H1 (cell line): ENCODE measurements around the gene MCF2L2. TPM values are rescaled to one million over a fixed set of nuclear protein-coding genes. Genes with fewer than 3 reads are reported as not detected.

ENCODE experiments used
- CTCF ChIA-PET: fragments of 300-600 bp; sonication (Branson Sonifier 250); formaldehyde crosslinking; loops from one replicate; lab custom pipeline; 2021; ENCODE audit not compliant: partially characterized antibody; lab: Charles Lee
- POLR2A ChIA-PET: fragments of 300-600 bp; sonication (Branson Sonifier 250); formaldehyde crosslinking; loops from one replicate; lab custom pipeline; 2021; ENCODE audit warnings: inconsistent platforms; ENCODE audit not compliant: partially characterized antibody; lab: Charles Lee
- DNase-seq, 2 experiments: peaks; one replicate each; pipeline versions ENCODE4 v3.0.0 to v3.0.0-alpha.2; 2010 to 2022; ENCODE audit warnings: low spot score in 2 of 2, low read depth in 1 of 2, mixed read lengths in 1 of 2
- FAIRE-seq: peaks from 2 replicates; lab custom pipeline; 2011; peaks lifted over from hg19 to GRCh38; lab: Jason Lieb, UNC
- H2AFZ ChIP-seq: 2 replicates; pipeline ENCODE4 v1.8.1; 2012; ENCODE audit warnings: low read length, inconsistent platforms
- H2AK5ac ChIP-seq: 2 replicates; pipeline ENCODE4 v1.6.1; 2013; ENCODE audit warnings: low read depth, low read length
- H2BK120ac ChIP-seq: replicated peaks from 2 replicates; pipeline ENCODE3; 2013; ENCODE audit warnings: low read depth, low read length, inconsistent platforms
- H2BK12ac ChIP-seq: 2 replicates; pipeline ENCODE4 v1.6.1; 2013; ENCODE audit warnings: low read depth, low read length
- H2BK15ac ChIP-seq: 2 replicates; pipeline ENCODE4 v1.6.1; 2013; ENCODE audit warnings: low read length
- H2BK20ac ChIP-seq: 2 replicates; pipeline ENCODE4 v1.6.1; 2013; ENCODE audit warnings: low read length
- H2BK5ac ChIP-seq: 2 replicates; pipeline ENCODE4 v1.6.1; 2013; ENCODE audit warnings: low read depth, low read length
- H3K14ac ChIP-seq: 2 replicates; pipeline ENCODE4 v1.6.1; 2013; ENCODE audit warnings: inconsistent platforms; ENCODE audit not compliant: insufficient read length
- H3K18ac ChIP-seq: 2 replicates; pipeline ENCODE4 v1.6.1; 2013; ENCODE audit warnings: low read length; ENCODE audit errors: extremely low read depth
- H3K23ac ChIP-seq: 2 replicates; pipeline ENCODE4 v1.6.1; 2013; ENCODE audit warnings: inconsistent platforms; ENCODE audit not compliant: insufficient read length
- H3K23me2 ChIP-seq: 2 replicates; pipeline ENCODE4 v1.6.1; 2013; ENCODE audit warnings: low read depth, low read length
- H3K27ac ChIP-seq: 2 replicates; pipeline ENCODE4 v1.6.1; 2011; ENCODE audit warnings: low read depth, low read length, inconsistent platforms
- H3K27me3 ChIP-seq, 4 experiments: replicated peaks in 1 of 4; 1 replicate in 1 of 4; 2 replicates in 3 of 4; pipeline versions ENCODE4 v1.6.1 to v1.8.1; 2011 to 2013; ENCODE audit warnings: low read length in 3 of 4, mild to moderate bottlenecking in 3 of 4, inconsistent platforms in 2 of 4, mixed read lengths in 2 of 4, moderate library complexity in 1 of 4; ENCODE audit not compliant: control insufficient read depth in 3 of 4, insufficient read depth in 3 of 4; ENCODE audit errors: extremely low read depth in 1 of 4
- H3K36me3 ChIP-seq, 4 experiments: 2 replicates each; pipeline versions ENCODE4 v1.6.1 to v1.8.1; 2011 to 2013; ENCODE audit warnings: mild to moderate bottlenecking in 4 of 4, low read length in 3 of 4, moderate library complexity in 2 of 4, control low read depth in 1 of 4, inconsistent platforms in 1 of 4; ENCODE audit not compliant: insufficient read depth in 4 of 4, control insufficient read depth in 2 of 4
- H3K4ac ChIP-seq: replicated peaks from 2 replicates; pipeline ENCODE3; 2013; ENCODE audit warnings: low read length, low read depth, mixed read lengths, inconsistent platforms; ENCODE audit not compliant: insufficient read length
- H3K4me1 ChIP-seq, 4 experiments: replicated peaks in 1 of 4; 1 replicate in 1 of 4; 2 replicates in 3 of 4; pipeline versions ENCODE4 v1.6.1 to v1.8.1; 2011 to 2013; ENCODE audit warnings: low read length in 3 of 4, inconsistent platforms in 2 of 4, mixed read lengths in 1 of 4; ENCODE audit not compliant: insufficient read depth in 4 of 4, control insufficient read depth in 3 of 4
- H3K4me2 ChIP-seq, 2 experiments: 2 replicates each; pipeline versions ENCODE4 v1.6.1 to v1.8.1; 2011 to 2013; ENCODE audit warnings: low read depth in 2 of 2, low read length in 2 of 2, control low read depth in 1 of 2, inconsistent platforms in 1 of 2, mild to moderate bottlenecking in 1 of 2; ENCODE audit not compliant: insufficient read depth in 1 of 2
- H3K4me3 ChIP-seq, 4 experiments: fragments of 200-600, 300-600 bp in 1 of 4; sonication (generic), shearing (Covaris generic), sonication (Bioruptor Twin) in 1 of 4; 2 replicates each; pipeline versions ENCODE4 v1.5.1 to v1.8.1; 2011 to 2016; ENCODE audit warnings: low read length in 4 of 4, low read depth in 3 of 4, control low read depth in 2 of 4, inconsistent platforms in 2 of 4, mild to moderate bottlenecking in 2 of 4, mixed read lengths in 1 of 4, moderate library complexity in 1 of 4; ENCODE audit not compliant: insufficient read depth in 2 of 4; ENCODE audit errors: extremely low read depth in 1 of 4
- H3K56ac ChIP-seq: replicated peaks from 2 replicates; pipeline ENCODE3; 2013; ENCODE audit warnings: low read depth, mild to moderate bottlenecking, mixed read lengths, low read length, inconsistent platforms; ENCODE audit not compliant: insufficient read length
- H3K79me1 ChIP-seq: 2 replicates; pipeline ENCODE4 v1.6.1; 2013; ENCODE audit warnings: low read depth, low read length, control low read depth
- H3K79me2 ChIP-seq, 2 experiments: 2 replicates each; pipeline versions ENCODE4 v1.6.1 to v1.8.1; 2012 to 2013; ENCODE audit warnings: low read length in 2 of 2, mild to moderate bottlenecking in 2 of 2, inconsistent platforms in 1 of 2; ENCODE audit not compliant: insufficient read depth in 2 of 2, control insufficient read depth in 1 of 2
- H3K9ac ChIP-seq, 4 experiments: replicated peaks in 1 of 4; 1 replicate in 1 of 4; 2 replicates in 3 of 4; pipeline versions ENCODE4 v1.6.1 to v1.8.1; 2011 to 2013; ENCODE audit warnings: low read depth in 3 of 4, low read length in 3 of 4, control low read depth in 2 of 4, mild to moderate bottlenecking in 2 of 4, moderate library complexity in 2 of 4, inconsistent platforms in 1 of 4; ENCODE audit errors: extremely low read depth in 1 of 4
- H3K9me3 ChIP-seq, 2 experiments: 2 replicates each; pipeline versions ENCODE4 v1.6.1 to v1.8.1; 2012 to 2013; ENCODE audit warnings: mild to moderate bottlenecking in 2 of 2, moderate library complexity in 2 of 2, control low read depth in 1 of 2, inconsistent platforms in 1 of 2, low read depth in 1 of 2, low read length in 1 of 2, mixed read lengths in 1 of 2; ENCODE audit not compliant: insufficient read depth in 2 of 2
- H4K20me1 ChIP-seq, 2 experiments: replicated peaks in 1 of 2; 2 replicates each; pipeline versions ENCODE3 to v1.8.1; 2011 to 2013; ENCODE audit warnings: inconsistent platforms in 2 of 2, low read length in 2 of 2, mild to moderate bottlenecking in 1 of 2; ENCODE audit not compliant: insufficient read depth in 2 of 2, control insufficient read depth in 1 of 2
- H4K5ac ChIP-seq: 2 replicates; pipeline ENCODE4 v1.6.1; 2013; ENCODE audit warnings: low read length, low read depth, mixed read lengths, inconsistent platforms; ENCODE audit not compliant: insufficient read length
- H4K8ac ChIP-seq: 2 replicates; pipeline ENCODE4 v1.8.0; 2013; ENCODE audit warnings: mild to moderate bottlenecking, moderate library complexity, low read length, inconsistent platforms; ENCODE audit not compliant: insufficient read depth; ENCODE audit errors: extremely low read depth
- H4K91ac ChIP-seq: replicated peaks from 2 replicates; pipeline ENCODE3; 2013; ENCODE audit warnings: low read length, mixed read lengths, inconsistent platforms; ENCODE audit not compliant: insufficient read length
- ASH2L ChIP-seq: fragments of 200-600, 300-600 bp; sonication (generic); IDR thresholded peaks from one replicate; pipeline ENCODE4 v1.7.1; 2017; ENCODE audit warnings: low read length
- CBX5 ChIP-seq: fragments of 300-800, 300-1000 bp; sonication (generic); IDR thresholded peaks from 2 replicates; pipeline ENCODE4 v1.7.1; 2016; ENCODE audit warnings: antibody characterized with exemption, low read length, low read depth
- CEBPB ChIP-seq: IDR thresholded peaks from 2 replicates; pipeline ENCODE4 v1.6.1; 2012; ENCODE audit warnings: low read depth, low read length
- CREB1 ChIP-seq: IDR thresholded peaks from 2 replicates; pipeline ENCODE4 v1.6.1; 2012; ENCODE audit warnings: inconsistent platforms
- KDM1A ChIP-seq: fragments of 200-600, 300-600 bp; sonication (generic); IDR thresholded peaks from 2 replicates; pipeline ENCODE4 v1.7.1; 2016; ENCODE audit warnings: mild to moderate bottlenecking, low read length, borderline replicate concordance
- NANOG ChIP-seq: IDR thresholded peaks from 2 replicates; pipeline ENCODE4 v1.6.1; 2011; ENCODE audit warnings: low read length, low read depth, mild to moderate bottlenecking, inconsistent platforms; ENCODE audit not compliant: insufficient read depth, poor library complexity, severe bottlenecking
- TEAD4 ChIP-seq: IDR thresholded peaks from 2 replicates; pipeline ENCODE4 v1.6.1; 2012; ENCODE audit warnings: low read depth, low read length, inconsistent platforms, mixed read lengths
- WGBS, 2 experiments: shearing (Covaris generic) in 1 of 2; methylation state at CpG; one replicate each; pipeline versions ENCODE4 v1.1.6 to v1.1.7; 2013 to 2015; ENCODE audit warnings: low lambda C conversion rate in 2 of 2, mixed read lengths in 2 of 2, inconsistent platforms in 1 of 2, low coverage in 1 of 2, missing lambda C conversion rate in 1 of 2; ENCODE audit not compliant: insufficient replicate concordance in 2 of 2, insufficient coverage in 1 of 2, insufficient read length in 1 of 2; ENCODE audit errors: extremely low coverage in 1 of 2, missing lambda C conversion rate in 1 of 2; 5-methylcytosine and 5-hydroxymethylcytosine counted together
- polyA plus RNA-seq, 7 experiments: library from polyadenylated mRNA; depleted of rRNA in 3 of 7; stranded (reverse) in 5 of 7; unstranded in 2 of 7; fragments of >200 nt in 5 of 7; fragments of 200-250 nt in 2 of 7; gene quantifications; 1 replicate in 5 of 7; 2 replicates in 1 of 7; 4 replicates in 1 of 7; pipeline versions ENCODE4 v1.2.1 to v1.2.3, GENCODE V29; 2011 to 2013; ENCODE audit warnings: missing spikeins in 2 of 7, mixed read lengths in 2 of 7
- total RNA-seq: library from RNA; stranded (reverse); fragmentation: NEBNext Ultra II Directional; extraction: Animal tissue kit (Norgen Biotek cat#: 25700); gene quantifications from 2 replicates; pipeline ENCODE4 v1.2.1, GENCODE V29; 2021
- TF ChIP-seq, protein P1 (sequence below): IDR thresholded peaks from 2 replicates; pipeline ENCODE4 v1.6.1; 2011; ENCODE audit warnings: low read depth, mild to moderate bottlenecking, low read length; ENCODE audit not compliant: insufficient read depth

MCF2L2 gene
- total and polyA plus RNA-seq, 2 of the 8 experiments (the other 6 are each of a cell fraction or from before 2014, with no cell fraction given) = 4.1 to 13.7 TPM

DNA sequence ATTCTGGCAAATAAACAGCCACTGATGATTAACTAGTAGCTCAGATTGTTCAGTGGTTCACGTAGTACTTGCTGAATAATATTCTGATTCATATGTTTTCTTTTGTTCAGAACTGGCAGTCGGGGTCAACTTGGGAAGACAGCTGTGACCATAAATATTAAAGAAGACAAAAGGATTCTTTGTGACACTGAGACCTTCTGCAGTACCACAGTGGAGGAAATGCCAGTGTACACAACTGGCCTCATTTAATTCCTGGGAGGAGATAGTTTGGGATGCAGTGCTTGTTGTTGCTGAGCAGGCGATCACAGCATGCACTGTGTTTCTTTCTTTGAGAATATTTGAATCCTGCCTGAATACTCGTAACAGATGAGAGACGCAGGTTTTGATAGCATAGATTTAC is 26.7 kb upstream of the MCF2L2 start:
- Histone ChIP-seq H3K4me3 (no peak overlapping the region), H3K9ac (no peak overlapping the region), H3K4ac (no peak overlapping the region), H2BK5ac (no peak overlapping the region), H3K36me3 (peaks cover 0 to 29% (median 13%) of the 10 kb centered on the region in 4 experiments; a peak in 5 of 8 replicates), H3K23ac (no peak overlapping the region), H3K4me2 (no peak overlapping the region), H2BK20ac (no peak overlapping the region), H3K14ac (no peak overlapping the region), H3K18ac (no peak overlapping the region), H3K9me3 (no peaks in the 10 kb centered on the region; a peak in 2 of 4 replicates), H2AFZ (no peak overlapping the region), H3K27me3 (no peaks in the 10 kb centered on the region), H3K23me2 (no peaks in the 10 kb centered on the region), H2BK15ac (no peak overlapping the region), H3K79me2 (peaks cover 0 to 7% of the 10 kb centered on the region in 2 experiments; a peak in 2 of 4 replicates), H3K56ac (no peak overlapping the region), H4K8ac (no peak overlapping the region), H2AK5ac (no peak overlapping the region), H3K27ac (no peak overlapping the region), H3K4me1 (no peaks in the 10 kb centered on the region), H4K20me1 (no peaks in the 10 kb centered on the region), H4K91ac (no peak overlapping the region), H2BK12ac (no peak overlapping the region), H4K5ac (no peak overlapping the region), H3K79me1 (no peaks in the 10 kb centered on the region), H2BK120ac (no peak overlapping the region)
- FAIRE-seq (no peak), DNase-seq (no peak)
- WGBS, 2 experiments = 88% methylated on average over 5 of the region's 5 CpGs; no CpG with 5 or more reads in 1 of the 2 experiments
- POLR2A ChIA-PET = no interaction called here
- CTCF ChIA-PET = interaction anchor here (1.0 to 1.9 kb wide), 3 partner anchors 12 to 69 kb away, joined by 3 to 5 read pairs (median 4); no protein-coding TSS in a partner anchor
- TF ChIP-seq CEBPB (no peak), NANOG (no peak), KDM1A (no peak), CBX5 (no peak), ASH2L (no peak), TEAD4 (no peak), CREB1 (no peak)
- TF ChIP-seq, protein P1, sequence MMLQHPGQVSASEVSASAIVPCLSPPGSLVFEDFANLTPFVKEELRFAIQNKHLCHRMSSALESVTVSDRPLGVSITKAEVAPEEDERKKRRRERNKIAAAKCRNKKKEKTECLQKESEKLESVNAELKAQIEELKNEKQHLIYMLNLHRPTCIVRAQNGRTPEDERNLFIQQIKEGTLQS = no peak
